HUES64 (cell line): ENCODE data around the gene SASH3.

Experiments
- H3K27ac ChIP-seq: 2 replicates; pipeline ENCODE4 v1.7.0; 2013; ENCODE audit warnings: low read depth, low read length, inconsistent platforms
- H3K27me3 ChIP-seq: 2 replicates; pipeline ENCODE4 v1.6.1; 2013; ENCODE audit warnings: mild to moderate bottlenecking, low read length; ENCODE audit not compliant: insufficient read depth
- H3K36me3 ChIP-seq: 2 replicates; pipeline ENCODE4 v1.6.1; 2013; ENCODE audit warnings: mild to moderate bottlenecking, low read length; ENCODE audit not compliant: insufficient read depth
- H3K4me1 ChIP-seq: 2 replicates; pipeline ENCODE4 v1.6.1; 2013; ENCODE audit warnings: mild to moderate bottlenecking, low read length, moderate library complexity; ENCODE audit not compliant: insufficient read depth
- H3K4me3 ChIP-seq: 2 replicates; pipeline ENCODE4 v1.5.1; 2013; ENCODE audit warnings: mild to moderate bottlenecking, low read length, moderate library complexity
- H3K9ac ChIP-seq: 2 replicates; pipeline ENCODE4 v1.6.1; 2013; ENCODE audit warnings: mild to moderate bottlenecking, low read depth, low read length
- H3K9me3 ChIP-seq: 2 replicates; pipeline ENCODE4 v1.6.1; 2013; ENCODE audit warnings: low read depth, low read length; ENCODE audit not compliant: insufficient read depth
- WGBS: fragments of 150-250, 120-280 bp; methylation state at CpG from one replicate; pipeline ENCODE4 v1.1.7; 2013; ENCODE audit warnings: missing lambda C conversion rate; 5-methylcytosine and 5-hydroxymethylcytosine counted together

The SASH3 gene

DNA sequence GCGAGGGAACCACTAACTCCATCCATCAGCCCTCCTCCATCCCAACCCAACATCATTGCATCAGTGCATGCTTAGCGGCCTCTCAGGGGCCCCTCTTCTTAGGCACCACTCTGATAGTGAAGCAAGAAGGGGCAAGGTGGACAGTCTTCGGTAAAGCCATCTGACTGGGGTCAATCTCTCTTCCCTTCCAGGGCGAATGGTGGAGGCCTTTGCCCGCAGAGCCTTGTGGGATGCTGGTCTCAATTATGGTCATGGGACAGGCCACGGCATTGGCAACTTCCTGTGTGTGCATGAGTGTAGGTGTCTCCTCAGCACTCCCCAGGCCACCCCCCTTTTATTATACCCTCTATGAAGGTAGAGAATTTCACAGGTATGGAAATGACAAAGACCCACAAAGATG is 18.8 kb upstream of the SASH3 start:
- Histone ChIP-seq H3K36me3 (no peaks in the 10 kb centered on the region), H3K4me1 (no peaks in the 10 kb centered on the region), H3K9ac (no peak overlapping the region), H3K4me3 (no peak overlapping the region), H3K27ac (no peak overlapping the region), H3K9me3 (no peaks in the 10 kb centered on the region), H3K27me3 (no peaks in the 10 kb centered on the region)
- WGBS, result 100% methylated on average over 3 of the region's 6 CpGs

DNA sequence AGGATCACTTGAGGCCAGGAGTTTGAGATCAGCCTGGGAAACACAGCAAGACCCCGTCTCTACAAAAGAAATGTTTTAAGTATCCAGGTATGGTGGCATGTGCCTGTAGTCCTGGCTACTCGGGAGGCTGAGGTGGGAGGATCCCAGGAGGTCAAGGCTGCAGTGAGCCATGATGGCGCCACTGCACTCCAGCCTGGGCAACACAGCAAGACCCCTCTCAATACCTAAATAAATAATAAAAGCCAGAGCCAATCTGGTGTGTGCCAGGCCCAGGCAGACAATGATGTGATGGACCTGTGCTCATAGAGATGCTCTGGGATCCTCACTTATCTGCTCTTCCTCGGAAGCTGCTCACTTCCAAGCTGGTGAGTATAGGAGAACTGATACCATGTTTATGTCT is 18.2 kb upstream of the SASH3 start:
- Histone ChIP-seq H3K4me1 (no peaks in the 10 kb centered on the region), H3K27me3 (no peaks in the 10 kb centered on the region), H3K9ac (no peak overlapping the region), H3K36me3 (no peaks in the 10 kb centered on the region), H3K4me3 (no peak overlapping the region), H3K9me3 (no peaks in the 10 kb centered on the region), H3K27ac (no peak overlapping the region)
- 95% methylated on average over 4 of the region's 4 CpGs for WGBS

DNA sequence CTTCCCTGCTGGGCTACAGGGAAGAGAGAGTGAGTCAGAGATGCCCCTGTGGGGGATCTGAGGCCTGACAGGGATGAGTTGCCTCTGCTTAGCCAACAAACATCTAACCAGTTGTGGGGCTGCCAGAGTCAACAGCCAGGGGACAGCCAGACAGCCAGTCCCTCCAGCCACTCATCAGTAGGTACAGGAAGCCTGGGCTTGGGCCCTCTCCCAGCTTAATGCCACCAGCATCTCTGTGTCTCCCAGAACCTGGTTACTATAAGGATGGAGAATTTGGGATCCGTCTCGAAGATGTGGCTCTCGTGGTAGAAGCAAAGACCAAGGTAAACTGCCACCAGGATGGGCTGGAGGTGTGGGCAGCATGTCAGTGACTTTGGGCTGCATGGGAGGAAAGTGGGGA is 17.3 kb upstream of the SASH3 start:
- H3K9ac ChIP-seq, result no peak overlapping the region
- no peaks in the 10 kb centered on the region for H3K27me3 ChIP-seq
- H3K36me3 ChIP-seq, result no peaks in the 10 kb centered on the region
- no peak overlapping the region for H3K27ac ChIP-seq
- H3K4me3 ChIP-seq, result no peak overlapping the region
- no peaks in the 10 kb centered on the region for H3K9me3 ChIP-seq
- H3K4me1 ChIP-seq, result no peaks in the 10 kb centered on the region
- 93% methylated on average over 3 of the region's 3 CpGs for WGBS

DNA sequence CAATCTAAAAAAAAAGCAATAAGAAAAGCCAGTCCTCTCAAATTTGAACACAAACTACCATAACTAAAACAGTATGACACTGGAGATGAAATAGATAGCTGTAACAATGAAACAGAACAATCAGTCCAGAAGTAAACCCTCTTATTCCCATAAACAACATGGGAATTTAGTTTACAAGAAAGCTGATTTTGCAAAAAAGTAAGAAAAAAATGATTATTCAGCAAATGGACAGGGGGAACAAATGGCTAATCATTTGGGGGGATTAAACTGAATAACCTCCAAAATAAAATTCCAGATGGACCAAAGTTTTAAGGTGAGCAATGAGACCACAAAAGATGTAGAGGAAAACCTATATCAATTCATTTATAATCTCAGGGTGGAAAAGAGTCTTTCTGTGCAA is 16.1 kb upstream of the SASH3 start:
- Histone ChIP-seq H3K9me3 (no peaks in the 10 kb centered on the region), H3K36me3 (no peaks in the 10 kb centered on the region), H3K4me3 (no peak overlapping the region), H3K9ac (no peak overlapping the region), H3K4me1 (no peaks in the 10 kb centered on the region), H3K27me3 (no peaks in the 10 kb centered on the region), H3K27ac (no peak overlapping the region)

DNA sequence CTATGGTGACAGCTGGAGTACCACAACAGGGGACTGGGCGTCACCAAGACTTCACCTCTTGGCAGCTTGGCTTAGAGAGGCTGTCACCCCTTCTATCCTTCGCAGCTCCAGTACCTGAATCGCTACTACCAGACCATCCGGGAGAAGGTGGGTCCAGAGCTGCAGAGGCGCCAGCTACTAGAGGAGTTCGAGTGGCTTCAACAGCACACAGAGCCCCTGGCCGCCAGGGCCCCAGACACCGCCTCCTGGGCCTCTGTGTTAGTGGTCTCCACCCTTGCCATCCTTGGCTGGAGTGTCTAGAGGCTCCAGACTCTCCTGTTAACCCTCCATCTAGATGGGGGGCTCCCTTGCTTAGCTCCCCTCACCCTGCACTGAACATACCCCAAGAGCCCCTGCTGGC is 11.6 kb upstream of the SASH3 start:
- H3K27me3 ChIP-seq, result no peaks in the 10 kb centered on the region
- no peak overlapping the region for H3K4me3 ChIP-seq
- H3K36me3 ChIP-seq, result no peaks in the 10 kb centered on the region
- WGBS, result 98% methylated on average over 8 of the region's 8 CpGs
- no peaks in the 10 kb centered on the region for H3K9me3 ChIP-seq
- H3K4me1 ChIP-seq, result no peaks in the 10 kb centered on the region
- no peak overlapping the region for H3K27ac ChIP-seq
- H3K9ac ChIP-seq, result no peak overlapping the region

DNA sequence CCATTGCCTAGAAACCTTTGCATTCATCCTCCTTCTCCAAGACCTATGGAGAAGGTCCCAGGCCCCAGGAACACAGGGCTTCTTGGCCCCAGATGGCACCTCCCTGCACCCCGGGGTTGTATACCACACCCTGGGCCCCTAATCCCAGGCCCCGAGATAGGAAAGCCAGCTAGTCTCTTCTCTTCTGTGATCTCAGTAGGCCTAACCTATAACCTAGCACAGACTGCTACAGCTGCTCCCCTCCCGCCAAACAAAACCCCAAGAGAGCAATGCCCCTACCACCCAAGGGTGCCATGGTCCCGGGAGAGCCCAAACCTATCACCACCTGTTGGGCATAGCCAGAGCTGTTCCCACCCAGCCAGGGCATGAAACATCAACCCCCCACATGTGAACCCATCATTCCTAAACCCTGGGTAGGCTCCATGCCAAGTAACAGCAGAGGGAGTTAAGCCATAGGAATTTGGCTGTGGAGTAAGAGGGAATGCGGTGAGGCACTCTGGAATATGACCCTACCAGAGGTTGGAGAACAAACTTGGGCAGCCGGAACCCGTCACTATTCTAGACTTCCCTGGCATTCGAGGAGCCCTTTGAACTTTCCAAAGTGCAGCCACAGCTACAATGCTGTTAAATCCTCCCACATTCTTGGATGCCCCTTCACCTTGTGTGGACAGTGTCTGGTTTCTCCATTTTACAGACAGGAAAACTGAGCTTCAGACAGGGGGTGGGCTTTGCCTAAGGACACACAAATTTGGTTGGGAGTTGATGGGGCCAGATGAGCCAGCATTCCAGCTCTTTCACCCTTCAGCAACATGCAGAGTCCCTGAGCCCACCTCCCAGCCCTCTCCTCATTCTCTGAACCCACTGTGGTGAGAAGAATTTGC is 10.9 kb upstream of the SASH3 start:
- Histone ChIP-seq H3K27ac (no peak overlapping the region), H3K9ac (no peak overlapping the region), H3K27me3 (no peaks in the 10 kb centered on the region), H3K4me1 (no peaks in the 10 kb centered on the region), H3K36me3 (no peaks in the 10 kb centered on the region), H3K9me3 (no peaks in the 10 kb centered on the region), H3K4me3 (no peak overlapping the region)
- WGBS, result 90% methylated on average over 8 of the region's 8 CpGs

DNA sequence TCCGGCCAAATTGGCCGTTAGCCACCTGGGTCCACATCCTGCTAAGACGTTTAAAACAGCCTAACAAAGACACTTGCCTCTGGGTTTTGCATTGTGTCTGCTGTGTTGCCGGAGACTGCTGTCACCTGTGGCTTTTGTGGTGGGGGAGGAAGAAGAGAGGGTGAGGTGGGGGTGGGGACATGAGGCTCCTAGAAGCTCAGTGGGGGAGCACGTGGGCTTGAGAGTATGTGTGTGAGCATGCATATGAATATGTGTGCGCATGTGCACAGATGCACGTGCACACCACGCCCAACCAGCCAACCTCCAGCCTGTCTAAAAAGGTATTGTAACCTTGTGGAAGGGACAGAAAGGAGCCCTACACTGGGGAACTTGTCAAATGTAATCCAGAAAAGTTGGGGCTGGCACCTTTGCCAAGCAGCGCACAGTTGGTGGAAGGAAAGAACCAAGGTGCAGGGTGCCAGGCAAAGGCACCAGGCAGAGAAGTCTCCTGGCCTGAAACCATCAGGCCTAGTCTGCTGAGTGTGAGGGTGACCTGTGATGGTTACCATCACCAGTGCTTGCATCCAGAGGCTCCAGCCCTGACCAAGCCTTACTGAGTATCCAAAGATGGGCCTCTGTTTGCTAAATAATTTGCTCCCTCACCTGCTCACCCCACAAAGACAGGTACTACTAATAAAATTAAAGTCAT is 10.1 kb upstream of the SASH3 start:
- no peaks in the 10 kb centered on the region for H3K9me3 ChIP-seq
- WGBS, result 68% methylated on average over 9 of the region's 9 CpGs
- no peak overlapping the region for H3K27ac ChIP-seq
- no peaks in the 10 kb centered on the region for H3K4me1 ChIP-seq
- no peaks in the 10 kb centered on the region for H3K36me3 ChIP-seq
- no peaks in the 10 kb centered on the region for H3K27me3 ChIP-seq
- no peak overlapping the region for H3K4me3 ChIP-seq
- H3K9ac ChIP-seq, result no peak overlapping the region

DNA sequence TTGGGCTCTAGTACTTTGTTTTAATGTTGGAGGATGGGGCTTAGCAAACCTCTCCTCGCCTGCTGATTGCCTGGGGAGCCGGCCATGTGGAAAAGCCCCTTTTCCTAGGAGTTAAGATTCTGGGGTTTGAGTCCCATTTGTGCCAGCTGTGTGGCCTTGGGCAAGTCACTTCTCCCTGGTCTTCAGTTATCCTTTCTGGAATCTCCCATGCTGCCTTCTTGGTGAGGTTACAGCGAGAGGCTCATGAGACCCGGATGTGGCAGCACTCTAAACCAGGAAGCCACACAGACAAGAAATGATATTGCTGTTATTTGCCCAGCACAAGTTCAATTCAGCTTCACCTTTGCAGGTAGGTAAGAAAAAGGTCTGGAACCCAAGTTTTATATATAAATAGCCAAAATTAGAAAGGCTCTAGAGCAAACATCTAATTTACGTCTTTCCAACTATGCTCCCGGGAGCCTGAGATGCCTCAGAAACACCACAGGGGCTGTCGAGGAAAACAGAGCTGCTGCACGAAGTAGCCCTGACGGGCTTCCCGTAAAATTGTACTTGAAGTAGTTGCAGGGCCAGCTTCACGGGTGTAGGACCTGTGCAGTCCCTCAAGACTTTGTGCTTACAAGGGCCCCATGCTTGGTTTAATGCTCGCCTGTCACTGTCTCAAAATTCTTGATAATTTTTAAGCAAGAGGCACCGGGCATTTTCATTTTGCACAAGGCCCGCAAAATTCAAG is 8.3 kb upstream of the SASH3 start:
- Histone ChIP-seq H3K9me3 (no peaks in the 10 kb centered on the region), H3K27me3 (no peaks in the 10 kb centered on the region), H3K9ac (no peak overlapping the region), H3K4me3 (no peak overlapping the region), H3K4me1 (no peaks in the 10 kb centered on the region), H3K36me3 (no peaks in the 10 kb centered on the region), H3K27ac (no peak overlapping the region)
- WGBS, result 92% methylated on average over 14 of the region's 14 CpGs

DNA sequence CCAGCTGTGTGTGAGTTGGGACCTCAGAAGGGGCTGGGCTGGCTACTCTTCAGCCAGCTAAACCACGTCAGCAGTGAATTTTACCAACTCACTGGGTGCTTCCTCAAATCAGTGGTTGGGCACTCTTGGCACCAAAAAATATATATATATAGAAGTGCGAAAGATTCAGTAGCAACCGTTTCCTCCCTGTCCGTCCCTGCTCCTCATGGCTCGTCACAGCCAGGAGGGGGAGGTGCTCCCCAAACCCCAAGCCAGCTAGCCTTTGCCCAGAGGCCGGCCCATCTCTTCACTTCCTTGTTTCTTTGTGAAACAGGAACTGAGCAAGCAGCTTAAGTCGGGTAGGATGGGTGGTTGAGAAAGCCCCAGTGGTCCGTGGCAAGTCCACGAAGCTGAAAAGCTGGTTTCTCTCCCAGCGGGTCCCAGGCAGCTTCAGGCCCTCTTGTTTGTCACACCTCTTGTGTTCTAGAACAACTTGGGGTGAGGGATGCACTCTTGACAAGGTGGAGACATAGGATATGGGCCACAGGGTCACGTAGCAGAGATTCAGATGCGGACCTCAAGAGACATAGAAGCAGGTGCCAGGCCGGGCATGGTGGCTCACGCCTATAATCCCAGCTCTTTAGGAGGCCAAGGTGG is 6.8 kb upstream of the SASH3 start:
- no peak overlapping the region for H3K4me3 ChIP-seq
- no peak overlapping the region for H3K9ac ChIP-seq
- H3K27ac ChIP-seq, result no peak overlapping the region
- 85% methylated on average over 12 of the region's 14 CpGs for WGBS
- no peaks in the 10 kb centered on the region for H3K9me3 ChIP-seq
- no peaks in the 10 kb centered on the region for H3K4me1 ChIP-seq
- H3K27me3 ChIP-seq, result no peaks in the 10 kb centered on the region
- no peaks in the 10 kb centered on the region for H3K36me3 ChIP-seq

DNA sequence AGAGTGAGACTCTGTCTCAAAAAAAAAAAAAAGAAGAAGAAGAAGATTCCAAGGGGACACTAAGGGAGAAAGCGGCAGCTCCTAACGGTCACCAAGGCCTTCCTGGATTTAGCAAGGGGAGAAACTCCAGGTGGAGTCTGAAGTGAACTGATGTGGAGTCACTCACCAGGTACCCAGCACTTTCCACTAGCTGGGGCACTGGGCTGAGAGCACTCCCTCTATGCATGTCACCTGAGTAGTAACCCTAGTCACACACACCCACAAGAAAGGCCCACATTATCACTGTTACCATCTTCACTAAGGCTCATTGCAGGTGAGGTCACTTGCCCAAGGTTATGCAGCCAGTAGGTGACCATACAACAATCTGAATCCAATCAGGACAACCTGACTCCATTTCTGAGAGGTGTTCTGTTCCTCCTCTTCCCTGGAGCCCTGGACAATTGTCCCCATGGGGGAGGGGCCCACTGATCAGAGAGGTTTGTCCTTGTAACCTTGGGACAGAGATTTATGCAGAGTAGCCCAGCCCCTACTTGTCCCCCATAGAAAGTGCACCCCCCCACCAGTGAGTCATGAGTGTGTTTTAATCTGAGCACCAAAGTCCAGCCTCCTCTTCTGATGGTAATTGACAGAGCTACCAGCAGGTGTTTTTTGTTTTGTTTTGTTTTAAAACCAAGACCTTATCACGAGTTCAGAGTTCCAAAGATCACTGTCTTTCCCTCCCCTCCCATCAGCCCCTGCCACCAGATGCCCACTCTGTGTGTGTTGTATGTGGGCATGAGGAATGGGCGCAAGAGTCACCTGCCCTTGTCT is 5.9 kb upstream of the SASH3 start:
- Histone ChIP-seq H3K9me3 (no peaks in the 10 kb centered on the region), H3K27ac (no peak overlapping the region), H3K27me3 (no peaks in the 10 kb centered on the region), H3K4me3 (no peak overlapping the region), H3K9ac (no peak overlapping the region), H3K4me1 (no peaks in the 10 kb centered on the region), H3K36me3 (no peaks in the 10 kb centered on the region)
- 97% methylated on average over 2 of the region's 4 CpGs for WGBS
